H1 (cell line): ENCODE measurements around the gene PPP1R2B. TPM values are rescaled to one million over a fixed set of nuclear protein-coding genes. Genes with fewer than 3 reads are reported as not detected.

Experiments
- CHD1 ChIP-seq: IDR thresholded peaks from 2 replicates; pipeline ENCODE4 v1.6.1; 2012; ENCODE audit warnings: low read depth, low read length, improper control_type of control experiment
- CTBP2 ChIP-seq: IDR thresholded peaks from 2 replicates; pipeline ENCODE4 v1.7.0; 2011; ENCODE audit warnings: borderline replicate concordance, mild to moderate bottlenecking, moderate library complexity, mixed read lengths, low read length; ENCODE audit not compliant: insufficient read depth, insufficient read length
- polyA plus RNA-seq, 7 experiments: library from polyadenylated mRNA; depleted of rRNA in 3 of 7; stranded (reverse) in 5 of 7; unstranded in 2 of 7; fragments of >200 nt in 5 of 7; fragments of 200-250 nt in 2 of 7; gene quantifications; 1 replicate in 5 of 7; 2 replicates in 1 of 7; 4 replicates in 1 of 7; pipeline versions ENCODE4 v1.2.1 to v1.2.3, GENCODE V29; 2011 to 2013; ENCODE audit warnings: missing spikeins in 2 of 7, mixed read lengths in 2 of 7
- total RNA-seq: library from RNA; stranded (reverse); fragmentation: NEBNext Ultra II Directional; extraction: Animal tissue kit (Norgen Biotek cat#: 25700); gene quantifications from 2 replicates; pipeline ENCODE4 v1.2.1, GENCODE V29; 2021
- TF ChIP-seq, protein P1 (sequence below): fragments of 300-600 bp; sonication (generic); IDR thresholded peaks from 2 replicates; pipeline ENCODE4 v1.7.1; 2012; ENCODE audit warnings: low read length, moderate library complexity, mild to moderate bottlenecking, inconsistent platforms; ENCODE audit not compliant: insufficient replicate concordance
- TF ChIP-seq, protein P2 (sequence below): IDR thresholded peaks from 2 replicates; pipeline ENCODE4 v1.6.1; 2011; ENCODE audit warnings: low read depth, mild to moderate bottlenecking, low read length; ENCODE audit not compliant: insufficient read depth

The PPP1R2B gene
- total and polyA plus RNA-seq, 2 of the 8 experiments (the other 6 are each of a cell fraction or from before 2014, with no cell fraction given): not detected

DNA sequence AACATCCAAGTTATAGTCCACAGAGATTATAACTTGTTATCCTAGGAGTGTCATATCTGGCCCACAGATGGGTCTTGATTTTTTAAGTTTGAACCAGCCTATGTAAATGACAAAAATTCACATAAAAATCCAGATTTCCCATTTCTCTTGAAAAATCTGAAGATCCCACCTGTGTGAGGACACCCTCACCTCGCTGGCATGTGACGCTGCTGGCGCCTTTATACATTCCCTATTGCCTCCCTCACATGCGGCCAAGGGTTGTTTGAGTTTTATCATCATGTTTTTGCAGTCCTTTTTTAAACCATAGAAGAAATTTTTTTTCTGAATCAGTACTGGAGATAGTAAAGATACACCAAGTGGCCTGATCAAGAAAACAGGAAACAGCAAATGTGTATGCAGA is 25.9 kb upstream of the PPP1R2B start (continued):
- TF ChIP-seq CHD1 (no peak), CTBP2 (no peak)
- TF ChIP-seq, protein P1, sequence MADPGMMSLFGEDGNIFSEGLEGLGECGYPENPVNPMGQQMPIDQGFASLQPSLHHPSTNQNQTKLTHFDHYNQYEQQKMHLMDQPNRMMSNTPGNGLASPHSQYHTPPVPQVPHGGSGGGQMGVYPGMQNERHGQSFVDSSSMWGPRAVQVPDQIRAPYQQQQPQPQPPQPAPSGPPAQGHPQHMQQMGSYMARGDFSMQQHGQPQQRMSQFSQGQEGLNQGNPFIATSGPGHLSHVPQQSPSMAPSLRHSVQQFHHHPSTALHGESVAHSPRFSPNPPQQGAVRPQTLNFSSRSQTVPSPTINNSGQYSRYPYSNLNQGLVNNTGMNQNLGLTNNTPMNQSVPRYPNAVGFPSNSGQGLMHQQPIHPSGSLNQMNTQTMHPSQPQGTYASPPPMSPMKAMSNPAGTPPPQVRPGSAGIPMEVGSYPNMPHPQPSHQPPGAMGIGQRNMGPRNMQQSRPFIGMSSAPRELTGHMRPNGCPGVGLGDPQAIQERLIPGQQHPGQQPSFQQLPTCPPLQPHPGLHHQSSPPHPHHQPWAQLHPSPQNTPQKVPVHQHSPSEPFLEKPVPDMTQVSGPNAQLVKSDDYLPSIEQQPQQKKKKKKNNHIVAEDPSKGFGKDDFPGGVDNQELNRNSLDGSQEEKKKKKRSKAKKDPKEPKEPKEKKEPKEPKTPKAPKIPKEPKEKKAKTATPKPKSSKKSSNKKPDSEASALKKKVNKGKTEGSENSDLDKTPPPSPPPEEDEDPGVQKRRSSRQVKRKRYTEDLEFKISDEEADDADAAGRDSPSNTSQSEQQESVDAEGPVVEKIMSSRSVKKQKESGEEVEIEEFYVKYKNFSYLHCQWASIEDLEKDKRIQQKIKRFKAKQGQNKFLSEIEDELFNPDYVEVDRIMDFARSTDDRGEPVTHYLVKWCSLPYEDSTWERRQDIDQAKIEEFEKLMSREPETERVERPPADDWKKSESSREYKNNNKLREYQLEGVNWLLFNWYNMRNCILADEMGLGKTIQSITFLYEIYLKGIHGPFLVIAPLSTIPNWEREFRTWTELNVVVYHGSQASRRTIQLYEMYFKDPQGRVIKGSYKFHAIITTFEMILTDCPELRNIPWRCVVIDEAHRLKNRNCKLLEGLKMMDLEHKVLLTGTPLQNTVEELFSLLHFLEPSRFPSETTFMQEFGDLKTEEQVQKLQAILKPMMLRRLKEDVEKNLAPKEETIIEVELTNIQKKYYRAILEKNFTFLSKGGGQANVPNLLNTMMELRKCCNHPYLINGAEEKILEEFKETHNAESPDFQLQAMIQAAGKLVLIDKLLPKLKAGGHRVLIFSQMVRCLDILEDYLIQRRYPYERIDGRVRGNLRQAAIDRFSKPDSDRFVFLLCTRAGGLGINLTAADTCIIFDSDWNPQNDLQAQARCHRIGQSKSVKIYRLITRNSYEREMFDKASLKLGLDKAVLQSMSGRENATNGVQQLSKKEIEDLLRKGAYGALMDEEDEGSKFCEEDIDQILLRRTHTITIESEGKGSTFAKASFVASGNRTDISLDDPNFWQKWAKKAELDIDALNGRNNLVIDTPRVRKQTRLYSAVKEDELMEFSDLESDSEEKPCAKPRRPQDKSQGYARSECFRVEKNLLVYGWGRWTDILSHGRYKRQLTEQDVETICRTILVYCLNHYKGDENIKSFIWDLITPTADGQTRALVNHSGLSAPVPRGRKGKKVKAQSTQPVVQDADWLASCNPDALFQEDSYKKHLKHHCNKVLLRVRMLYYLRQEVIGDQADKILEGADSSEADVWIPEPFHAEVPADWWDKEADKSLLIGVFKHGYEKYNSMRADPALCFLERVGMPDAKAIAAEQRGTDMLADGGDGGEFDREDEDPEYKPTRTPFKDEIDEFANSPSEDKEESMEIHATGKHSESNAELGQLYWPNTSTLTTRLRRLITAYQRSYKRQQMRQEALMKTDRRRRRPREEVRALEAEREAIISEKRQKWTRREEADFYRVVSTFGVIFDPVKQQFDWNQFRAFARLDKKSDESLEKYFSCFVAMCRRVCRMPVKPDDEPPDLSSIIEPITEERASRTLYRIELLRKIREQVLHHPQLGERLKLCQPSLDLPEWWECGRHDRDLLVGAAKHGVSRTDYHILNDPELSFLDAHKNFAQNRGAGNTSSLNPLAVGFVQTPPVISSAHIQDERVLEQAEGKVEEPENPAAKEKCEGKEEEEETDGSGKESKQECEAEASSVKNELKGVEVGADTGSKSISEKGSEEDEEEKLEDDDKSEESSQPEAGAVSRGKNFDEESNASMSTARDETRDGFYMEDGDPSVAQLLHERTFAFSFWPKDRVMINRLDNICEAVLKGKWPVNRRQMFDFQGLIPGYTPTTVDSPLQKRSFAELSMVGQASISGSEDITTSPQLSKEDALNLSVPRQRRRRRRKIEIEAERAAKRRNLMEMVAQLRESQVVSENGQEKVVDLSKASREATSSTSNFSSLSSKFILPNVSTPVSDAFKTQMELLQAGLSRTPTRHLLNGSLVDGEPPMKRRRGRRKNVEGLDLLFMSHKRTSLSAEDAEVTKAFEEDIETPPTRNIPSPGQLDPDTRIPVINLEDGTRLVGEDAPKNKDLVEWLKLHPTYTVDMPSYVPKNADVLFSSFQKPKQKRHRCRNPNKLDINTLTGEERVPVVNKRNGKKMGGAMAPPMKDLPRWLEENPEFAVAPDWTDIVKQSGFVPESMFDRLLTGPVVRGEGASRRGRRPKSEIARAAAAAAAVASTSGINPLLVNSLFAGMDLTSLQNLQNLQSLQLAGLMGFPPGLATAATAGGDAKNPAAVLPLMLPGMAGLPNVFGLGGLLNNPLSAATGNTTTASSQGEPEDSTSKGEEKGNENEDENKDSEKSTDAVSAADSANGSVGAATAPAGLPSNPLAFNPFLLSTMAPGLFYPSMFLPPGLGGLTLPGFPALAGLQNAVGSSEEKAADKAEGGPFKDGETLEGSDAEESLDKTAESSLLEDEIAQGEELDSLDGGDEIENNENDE: no peak
- TF ChIP-seq, protein P2, sequence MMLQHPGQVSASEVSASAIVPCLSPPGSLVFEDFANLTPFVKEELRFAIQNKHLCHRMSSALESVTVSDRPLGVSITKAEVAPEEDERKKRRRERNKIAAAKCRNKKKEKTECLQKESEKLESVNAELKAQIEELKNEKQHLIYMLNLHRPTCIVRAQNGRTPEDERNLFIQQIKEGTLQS: no peak
